K562 (cell line): ENCODE measurements around the gene ETAA1. TPM values are rescaled to one million over a fixed set of nuclear protein-coding genes. Genes with fewer than 3 reads are reported as not detected.

Source experiments
- ATAC-seq: fragments of 200-7000 bp; cut with Tn5 transposase; 3 replicates; pipeline ENCODE4 v1.9.1; 2020; ENCODE audit warnings: moderate library complexity
- BruUV-seq: library from RNA; stranded (reverse); fragments of 400-500 nt; replicated peaks from 2 replicates; lab custom pipeline; 2021; lab: Mats Ljungman, UMichigan
- CTCF ChIA-PET: fragments of 300-600 bp; formaldehyde crosslinking; extraction: SDS; loops from one replicate; lab custom pipeline; 2021; ENCODE audit warnings: low intra/inter-chr PET ratio; lab: Yijun Ruan, JAX
- POLR2A ChIA-PET: fragments of 300-600, 350-650 bp; sonication (Branson Sonifier 250); formaldehyde crosslinking; extraction: SDS; loops from one replicate; lab custom pipeline; 2021; ENCODE audit warnings: antibody characterized with exemption, inconsistent platforms; lab: Yijun Ruan, JAX
- DNase-seq, 4 experiments: peaks; one replicate each; pipeline versions ENCODE4 v3.0.0 to v3.0.0-alpha.2; 2011 to 2018; ENCODE audit warnings: low spot score in 3 of 4, mixed read lengths in 3 of 4; ENCODE audit errors: extremely low read depth in 1 of 4
- FAIRE-seq: peaks from 2 replicates; lab custom pipeline; 2011; peaks lifted over from hg19 to GRCh38; lab: Jason Lieb, UNC
- H2AFZ ChIP-seq: 2 replicates; pipeline ENCODE4 v1.6.0; 2011; ENCODE audit warnings: low read depth, low read length, control low read depth, inconsistent platforms
- H3K27ac ChIP-seq: fragments of 200-600 bp; 3 replicates; pipeline ENCODE4 v1.8.0; 2011; ENCODE audit warnings: low read depth, mild to moderate bottlenecking, control low read depth, inconsistent platforms, low read length, moderate library complexity, mixed read lengths; ENCODE audit errors: extremely low read depth
- H3K27me3 ChIP-seq, 2 experiments: fragments of 300-600 bp in 1 of 2; 2 replicates in 1 of 2; 3 replicates in 1 of 2; pipeline versions ENCODE4 v1.6.0 to v1.8.0; 2011; ENCODE audit warnings: inconsistent platforms in 2 of 2, low read length in 2 of 2, mild to moderate bottlenecking in 1 of 2, mixed read lengths in 1 of 2, moderate library complexity in 1 of 2; ENCODE audit not compliant: control insufficient read depth in 2 of 2, insufficient read depth in 2 of 2
- H3K36me3 ChIP-seq: fragments of 300-600 bp; 3 replicates; pipeline ENCODE4 v1.8.0; 2011; ENCODE audit warnings: mild to moderate bottlenecking, low read length, inconsistent platforms; ENCODE audit not compliant: control insufficient read depth, insufficient read depth
- H3K4me1 ChIP-seq, 2 experiments: fragments of 200-600 bp in 1 of 2; replicated peaks in 1 of 2; 2 replicates in 1 of 2; 3 replicates in 1 of 2; pipeline versions ENCODE4 v1.5.1 to v1.8.0; 2011; ENCODE audit warnings: inconsistent platforms in 2 of 2, low read length in 2 of 2, mild to moderate bottlenecking in 1 of 2, mixed read lengths in 1 of 2, moderate library complexity in 1 of 2; ENCODE audit not compliant: control insufficient read depth in 2 of 2, insufficient read depth in 2 of 2
- H3K4me2 ChIP-seq: 2 replicates; pipeline ENCODE4 v1.6.1; 2011; ENCODE audit warnings: low read length, control low read depth, inconsistent platforms, mixed read lengths; ENCODE audit not compliant: insufficient read depth
- H3K4me3 ChIP-seq: fragments of 200-600 bp; sonication (generic), shearing (Covaris generic); 2 replicates; pipeline ENCODE4 v1.5.1; 2016; ENCODE audit warnings: control low read depth, inconsistent platforms
- H3K79me2 ChIP-seq: fragments of 200-600 bp; 3 replicates; pipeline ENCODE4 v1.8.0; 2011; ENCODE audit warnings: low read length, inconsistent platforms; ENCODE audit not compliant: control insufficient read depth, insufficient read depth
- H3K9ac ChIP-seq, 2 experiments: 2 replicates each; pipeline versions ENCODE4 v1.6.0 to v1.6.1; 2011; ENCODE audit warnings: low read depth in 2 of 2, low read length in 2 of 2, control low read depth in 1 of 2, inconsistent platforms in 1 of 2, mild to moderate bottlenecking in 1 of 2, mixed read lengths in 1 of 2; ENCODE audit not compliant: insufficient read depth in 1 of 2
- H3K9me1 ChIP-seq: one replicate; pipeline ENCODE4 v1.6.0; 2011; ENCODE audit warnings: inconsistent platforms, mild to moderate bottlenecking, low read length, moderate library complexity; ENCODE audit not compliant: control insufficient read depth, insufficient read depth
- H3K9me3 ChIP-seq: replicated peaks from 2 replicates; pipeline ENCODE4 v1.5.1; 2011; ENCODE audit warnings: low read depth, low read length, inconsistent platforms; ENCODE audit not compliant: control insufficient read depth, insufficient read depth
- H4K20me1 ChIP-seq: replicated peaks from 2 replicates; pipeline ENCODE4 v1.6.1; 2011; ENCODE audit warnings: low read length, inconsistent platforms, mixed read lengths; ENCODE audit not compliant: control insufficient read depth, insufficient read depth
- CEBPZ ChIP-seq: fragments of 150-350 bp; IDR thresholded peaks from 2 replicates; pipeline ENCODE4 v1.6.1; 2014; ENCODE audit warnings: low read depth, mild to moderate bottlenecking, low read length, borderline replicate concordance
- GABPA ChIP-seq: fragments of 200-800 bp; sonication (Bioruptor generic); conservative IDR thresholded peaks from 2 replicates; pipeline ENCODE4 v1.6.1; 2016; ENCODE audit warnings: low read depth, missing genetic modification characterization, missing compliant biosample characterization
- HDAC8 ChIP-seq: fragments of 450-650 bp; IDR thresholded peaks from 2 replicates; pipeline ENCODE4 v1.6.1; 2016; ENCODE audit warnings: mild to moderate bottlenecking, missing genetic modification characterization, moderate library complexity, missing compliant biosample characterization
- PATZ1 ChIP-seq: fragments of 250-450 bp; sonication (Bioruptor Pico); IDR thresholded peaks from 2 replicates; pipeline ENCODE4 v1.5.0; 2020; ENCODE audit warnings: mild to moderate bottlenecking, borderline replicate concordance
- POLR3A ChIP-seq: IDR thresholded peaks from 2 replicates; pipeline ENCODE4 v1.6.1; 2011; ENCODE audit warnings: borderline replicate concordance, mild to moderate bottlenecking, moderate library complexity; ENCODE audit not compliant: insufficient read length, insufficient read depth; ENCODE audit errors: extremely low read depth
- RHOXF2B ChIP-seq: fragments of 250-450 bp; sonication (Bioruptor Pico); conservative IDR thresholded peaks from 2 replicates; pipeline ENCODE4 v1.5.1; 2021
- SP1 ChIP-seq: sonication (generic); formaldehyde crosslinking; IDR thresholded peaks from 2 replicates; pipeline ENCODE4 v1.8.1; 2022; ENCODE audit warnings: mild to moderate bottlenecking, missing genetic modification reagents
- TCFL5 ChIP-seq: fragments of 250-450 bp; sonication (Bioruptor Pico); conservative IDR thresholded peaks from 2 replicates; pipeline ENCODE4 v1.6.1; 2021; ENCODE audit warnings: mild to moderate bottlenecking, moderate library complexity, matching md5 sums
- TEAD2 ChIP-seq: fragments of 450-650 bp; IDR thresholded peaks from 2 replicates; pipeline ENCODE4 v1.6.1; 2016; ENCODE audit warnings: missing genetic modification characterization, control low read depth, missing compliant biosample characterization
- TFE3 ChIP-seq: fragments of 450-650 bp; formaldehyde crosslinking; IDR thresholded peaks from 2 replicates; pipeline ENCODE4 v1.4.0; 2020; ENCODE audit warnings: mild to moderate bottlenecking, mixed read lengths
- ZNF324 ChIP-seq: fragments of 250-450 bp; sonication (Bioruptor Pico); IDR thresholded peaks from 2 replicates; pipeline ENCODE4 v1.4.0; 2020; ENCODE audit warnings: mild to moderate bottlenecking
- ZNF589 ChIP-seq: fragments of 200-800 bp; sonication (Bioruptor generic); IDR thresholded peaks from 2 replicates; pipeline ENCODE4 v1.6.1; 2016; ENCODE audit warnings: low read depth, missing genetic modification characterization, missing compliant biosample characterization
- ZSCAN29 ChIP-seq: fragments of 450-650 bp; IDR thresholded peaks from 2 replicates; pipeline ENCODE4 v1.6.1; 2017
- WGBS: fragments of 100-300 bp; shearing (Covaris generic); methylation state at CpG from one replicate; pipeline ENCODE4 v1.1.6; 2016; ENCODE audit warnings: low coverage, mixed read lengths; ENCODE audit not compliant: insufficient coverage; ENCODE audit errors: missing lambda C conversion rate; 5-methylcytosine and 5-hydroxymethylcytosine counted together
- in situ Hi-C: fragments of 300-500 bp; cut with MboI; formaldehyde crosslinking; loops from 4 replicates; pipeline ENCODE4 v1.15.0; 2018; ENCODE audit warnings: inconsistent platforms, mixed read lengths
- intact Hi-C: fragments of 100-400 bp; cut with micrococcal nuclease; formaldehyde crosslinking; loops from 2 replicates; pipeline ENCODE4 v1.14.2; 2022
- polyA plus RNA-seq, 8 experiments: library from polyadenylated mRNA; depleted of rRNA in 4 of 8; stranded (reverse) in 5 of 8; unstranded in 3 of 8; fragments of >200 nt; fragmentation: Nextera tagmentation in 2 of 8; fragmentation: Illumina TruSeq in 1 of 8; extraction: Ambion mirVana in 2 of 8; extraction: Trizol in 1 of 8; gene quantifications; 2 replicates each; pipeline versions ENCODE4 v1.2.1 to v1.2.3, GENCODE V29; 2011 to 2014; ENCODE audit warnings: inconsistent platforms in 1 of 8, missing spikeins in 1 of 8
- total RNA-seq, 7 experiments: library from RNA; depleted of rRNA in 6 of 7; stranded (reverse); fragments of >200 nt in 6 of 7; fragmentation: Illumina TruSeq in 2 of 7; extraction: Trizol in 2 of 7; gene quantifications; 2 replicates each; pipeline versions ENCODE4 v1.2.1 to v1.2.3, GENCODE V29; 2011 to 2021; ENCODE audit warnings: low replicate concordance in 1 of 7

The ETAA1 gene
- total and polyA plus RNA-seq, 9 of the 15 experiments (the other 6 are each of a cell fraction or from before 2014, with no cell fraction given): 2.7 to 17.4 (median 10.5) TPM

GRCh38 chr2:67423489-67423888 lies 26.4 kb downstream of the ETAA1 start (continued):
- TF ChIP-seq SP1 (CRISPR knock-in tag) (no peak), TCFL5 (CRISPR knock-in tag) (no peak), ZNF324 (CRISPR knock-in tag) (no peak), POLR3A (no peak), GABPA (tag) (no peak), TEAD2 (no peak)

GRCh38 chr2:67436221-67436620 lies 39.1 kb downstream of the ETAA1 start:
- no peaks in the 10 kb centered on the region for H3K9me3 ChIP-seq
- TF ChIP-seq CEBPZ: no peak
- no peak for TF ChIP-seq PATZ1 (CRISPR knock-in tag)
- TF ChIP-seq TFE3: no peak
- TF ChIP-seq HDAC8 (tag): no peak
- no peak for TF ChIP-seq ZNF589 (CRISPR knock-in tag)
- no peak for TF ChIP-seq RHOXF2B
- no peak for TF ChIP-seq ZSCAN29
- no peak for ATAC-seq
- ChIA-PET CTCF (no interaction called here), POLR2A (no interaction called here)
- intact Hi-C loops: no loop called here
- no peaks in the 10 kb centered on the region for H3K9me1 ChIP-seq
- no peaks in the 10 kb centered on the region for H3K36me3 ChIP-seq
- in situ Hi-C loops: no loop called here
- FAIRE-seq: no peak
- no peaks in the 10 kb centered on the region; a peak in 1 of 5 replicates for H3K27me3 ChIP-seq
- H2AFZ ChIP-seq: no peak overlapping the region
- no peak overlapping the region for H3K4me2 ChIP-seq
- no peak overlapping the region for H3K4me3 ChIP-seq
- no peaks in the 10 kb centered on the region for H3K4me1 ChIP-seq
- no peaks in the 10 kb centered on the region for H3K79me2 ChIP-seq
- no peak overlapping the region for H3K27ac ChIP-seq
- H4K20me1 ChIP-seq: no peaks in the 10 kb centered on the region
- WGBS: 3% methylated on average over 4 of the region's 4 CpGs
- no peak overlapping the region for H3K9ac ChIP-seq
- DNase-seq: no peak
- BruUV-seq: no TSS peak
